Upper lobe of left lung (tissue), 4 donors: ENCODE measurements around the gene RPRD1A.

ENCODE experiments used
- POLR2A ChIP-seq, 4 donors: fragments of 450-650 bp; IDR thresholded peaks; one replicate each; pipeline ENCODE4 v1.5.1; 2016 to 2017; ENCODE audit warnings: antibody characterized with exemption in 4 of 4, mild to moderate bottlenecking in 2 of 4
- POLR2AphosphoS5 ChIP-seq, 2 donors: sonication (generic); formaldehyde crosslinking; IDR thresholded peaks; one replicate each; pipeline ENCODE4 v1.5.1; 2017; ENCODE audit warnings: antibody characterized with exemption in 2 of 2
- TF ChIP-seq, protein P1 (sequence below), 6 experiments: fragments of 450-650 bp in 4 of 6; fragments of 200-600 bp in 2 of 6; sonication (generic) in 2 of 6; IDR thresholded peaks; one replicate each; pipeline ENCODE4 v1.5.1; 2016 to 2019; ENCODE audit warnings: antibody characterized with exemption in 6 of 6

DNA sequence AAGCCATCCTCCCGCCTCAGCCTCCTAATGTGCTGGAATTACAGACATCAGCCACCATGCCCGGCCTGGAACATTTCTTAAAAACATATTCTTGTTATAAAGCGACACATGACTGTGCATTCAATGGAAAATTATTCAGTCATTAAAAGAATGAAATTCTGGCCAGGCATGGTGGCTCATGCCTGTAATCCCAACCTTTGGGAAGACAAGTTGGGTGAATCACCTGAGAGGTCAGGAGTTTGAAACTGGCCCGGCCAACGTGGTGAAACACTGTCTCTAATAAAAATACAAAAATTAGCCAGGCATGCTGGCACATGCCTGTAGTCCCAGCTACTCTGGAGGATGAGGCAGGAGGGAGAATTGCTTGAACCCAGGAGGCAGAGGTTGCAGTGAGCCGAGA lies 21.6 kb upstream of the RPRD1A start:
- TF ChIP-seq POLR2AphosphoS5 (IDR thresholded peaks at IDR 0.05) (no peak), POLR2A (IDR thresholded peaks at IDR 0.05) (no peak)
- TF ChIP-seq, protein P1, sequence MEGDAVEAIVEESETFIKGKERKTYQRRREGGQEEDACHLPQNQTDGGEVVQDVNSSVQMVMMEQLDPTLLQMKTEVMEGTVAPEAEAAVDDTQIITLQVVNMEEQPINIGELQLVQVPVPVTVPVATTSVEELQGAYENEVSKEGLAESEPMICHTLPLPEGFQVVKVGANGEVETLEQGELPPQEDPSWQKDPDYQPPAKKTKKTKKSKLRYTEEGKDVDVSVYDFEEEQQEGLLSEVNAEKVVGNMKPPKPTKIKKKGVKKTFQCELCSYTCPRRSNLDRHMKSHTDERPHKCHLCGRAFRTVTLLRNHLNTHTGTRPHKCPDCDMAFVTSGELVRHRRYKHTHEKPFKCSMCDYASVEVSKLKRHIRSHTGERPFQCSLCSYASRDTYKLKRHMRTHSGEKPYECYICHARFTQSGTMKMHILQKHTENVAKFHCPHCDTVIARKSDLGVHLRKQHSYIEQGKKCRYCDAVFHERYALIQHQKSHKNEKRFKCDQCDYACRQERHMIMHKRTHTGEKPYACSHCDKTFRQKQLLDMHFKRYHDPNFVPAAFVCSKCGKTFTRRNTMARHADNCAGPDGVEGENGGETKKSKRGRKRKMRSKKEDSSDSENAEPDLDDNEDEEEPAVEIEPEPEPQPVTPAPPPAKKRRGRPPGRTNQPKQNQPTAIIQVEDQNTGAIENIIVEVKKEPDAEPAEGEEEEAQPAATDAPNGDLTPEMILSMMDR (IDR thresholded peaks at IDR 0.05), result no peak
